T-helper 22 cell (primary cell): ENCODE data around the gene ADAM11.

ENCODE experiments used
- DNase-seq: peaks from one replicate; pipeline ENCODE4 v3.0.0-alpha.2; 2020; ENCODE audit warnings: low read depth

Gene ADAM11

DNA sequence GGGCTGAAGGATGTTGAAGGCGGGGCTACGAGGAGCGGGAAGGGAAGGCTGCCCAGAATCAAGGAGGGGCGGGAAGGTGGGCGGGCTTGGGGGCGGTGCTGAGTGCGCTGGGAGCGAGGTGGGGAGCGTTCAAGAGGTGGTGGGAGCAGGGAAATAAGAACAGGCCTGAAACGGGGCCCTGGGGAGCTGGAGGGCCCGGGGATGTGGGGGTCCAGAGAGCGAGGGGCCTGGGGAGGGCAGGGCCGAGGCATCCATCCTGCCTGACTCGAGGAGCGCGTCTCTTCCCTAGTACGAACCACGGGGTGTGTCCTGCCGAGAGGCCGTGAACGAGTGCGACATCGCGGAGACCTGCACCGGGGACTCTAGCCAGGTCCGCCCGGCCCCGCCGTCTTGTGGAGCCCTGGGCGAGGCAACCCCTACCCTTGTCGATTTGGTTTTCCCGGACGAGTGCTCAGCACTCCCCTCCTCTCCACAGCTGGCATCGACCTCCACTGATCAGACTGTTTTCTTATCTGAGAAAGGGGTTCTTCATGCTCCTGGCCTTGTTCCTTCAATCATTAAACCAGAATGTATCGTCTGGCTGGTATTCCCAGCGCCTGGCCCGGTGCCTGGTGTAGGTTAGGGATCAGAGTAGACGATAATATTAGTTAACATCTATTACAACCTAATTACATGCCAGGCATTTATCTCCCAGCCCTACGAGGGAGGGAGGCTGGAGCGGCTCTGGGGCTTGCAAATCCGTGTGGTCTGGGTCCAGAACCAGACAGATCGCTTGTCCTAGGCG, 17.2 kb downstream of the ADAM11 start:
- DNase-seq: no peak

- no peak for DNase-seq
Measured at GRCh38 chr17:44776628-44777393, 18.0 kb downstream of the ADAM11 start.

- no peak for DNase-seq
Measured at GRCh38 chr17:44777394-44778348, 18.9 kb downstream of the ADAM11 start.

DNA sequence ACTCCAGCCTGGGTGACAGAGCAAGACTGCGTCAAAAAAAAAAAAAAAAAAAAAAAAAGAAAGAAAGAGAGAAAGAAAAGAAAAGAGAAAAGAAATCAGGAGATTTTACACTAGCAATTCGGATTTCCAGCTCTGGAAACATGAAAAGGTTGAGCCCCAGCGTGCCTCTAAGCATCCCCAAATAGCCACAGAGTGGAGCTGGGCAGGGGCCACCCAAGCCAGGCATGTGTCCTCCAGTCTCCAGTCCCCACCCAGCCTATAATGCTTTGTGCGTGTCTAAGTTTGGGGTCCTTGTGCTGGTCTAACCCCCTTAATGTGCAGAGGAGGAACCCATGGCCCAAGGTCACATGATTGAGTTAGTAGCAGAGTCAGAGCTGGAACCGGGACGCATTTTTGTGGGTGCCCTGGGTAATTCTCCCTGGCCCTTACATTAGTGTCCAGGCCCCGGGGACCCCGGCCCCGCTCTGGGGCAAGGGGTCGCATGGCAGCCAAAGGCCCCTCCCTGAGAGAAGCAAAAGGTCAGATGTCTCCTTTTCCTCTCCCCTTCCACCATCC, 19.9 kb downstream of the ADAM11 start:
- no peak for DNase-seq

- peak; percentile 51 for DNase-seq
Measured at GRCh38 chr17:44779211-44780025, 20.6 kb downstream of the ADAM11 start.

GRCh38 chr17:44780161-44780560, 21.4 kb downstream of the ADAM11 start:
- no peak for DNase-seq

- DNase-seq: no peak
Measured at GRCh38 chr17:44780845-44781480, 22.2 kb downstream of the ADAM11 start.

DNA sequence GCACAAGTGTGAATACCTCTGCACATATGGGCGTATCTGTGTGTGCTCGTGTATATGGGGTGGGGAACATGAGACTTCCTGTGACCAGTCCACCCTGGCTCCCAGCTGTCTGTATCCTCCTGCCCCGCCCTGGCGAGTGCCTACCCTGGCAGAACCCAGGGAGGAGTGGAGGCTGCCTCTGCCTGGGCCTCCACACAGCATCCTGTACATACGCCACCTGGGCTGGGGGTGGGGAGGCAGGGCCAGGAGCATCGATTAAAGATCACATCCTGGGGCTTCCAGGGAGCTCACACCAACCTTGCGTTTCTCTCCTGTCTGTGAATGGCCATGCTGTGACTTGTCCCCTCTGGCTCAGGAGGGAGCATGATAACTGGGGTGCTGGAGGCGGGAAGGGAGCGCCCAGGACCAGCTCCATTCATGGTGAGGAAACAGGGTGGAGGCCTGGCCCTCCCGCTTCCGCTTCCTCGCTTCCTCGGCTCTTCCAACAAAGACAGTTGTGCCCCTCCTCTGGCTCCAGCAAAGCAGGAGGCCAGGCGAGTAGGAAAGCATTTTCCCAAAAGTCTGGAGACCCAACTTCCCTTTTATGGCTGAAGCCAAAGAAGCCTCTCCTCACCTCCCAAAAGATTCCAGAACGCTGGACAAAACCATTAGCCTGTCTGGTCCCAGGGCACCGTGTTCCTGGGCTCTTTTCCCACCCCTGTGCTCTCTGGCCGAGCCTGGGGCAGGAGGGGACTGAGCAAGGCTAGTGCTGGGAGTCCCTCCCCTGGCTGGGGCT, 22.9 kb downstream of the ADAM11 start:
- no peak for DNase-seq

DNA sequence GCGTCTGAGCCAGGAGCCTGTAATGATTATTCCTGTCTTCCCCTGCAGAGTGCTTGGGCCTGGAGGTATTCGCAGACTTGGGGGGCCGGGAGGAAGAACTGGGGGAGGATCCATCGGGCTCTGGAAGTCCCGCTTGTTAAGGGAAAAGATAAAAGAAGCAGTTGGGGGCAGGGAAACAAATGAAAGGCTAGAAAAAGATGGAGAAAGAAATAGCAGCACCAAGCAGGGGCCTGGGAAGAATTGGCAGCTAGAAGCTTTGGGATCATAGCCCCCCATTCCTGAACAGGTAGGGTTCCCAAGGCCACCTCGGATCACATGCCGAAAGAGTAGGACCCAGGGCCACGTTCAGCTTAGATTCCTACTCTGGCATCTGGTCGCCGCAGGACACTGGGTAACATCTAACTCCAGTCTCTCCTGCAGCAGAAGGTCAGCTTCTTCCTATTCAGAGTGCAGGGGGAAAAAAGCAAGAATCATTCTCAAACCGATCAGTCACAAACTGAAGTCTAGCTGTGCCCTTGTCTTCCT, 23.6 kb downstream of the ADAM11 start:
- no peak for DNase-seq

GRCh38 chr17:44785921-44786320, 27.1 kb downstream of the ADAM11 start:
- DNase-seq: no peak

DNA sequence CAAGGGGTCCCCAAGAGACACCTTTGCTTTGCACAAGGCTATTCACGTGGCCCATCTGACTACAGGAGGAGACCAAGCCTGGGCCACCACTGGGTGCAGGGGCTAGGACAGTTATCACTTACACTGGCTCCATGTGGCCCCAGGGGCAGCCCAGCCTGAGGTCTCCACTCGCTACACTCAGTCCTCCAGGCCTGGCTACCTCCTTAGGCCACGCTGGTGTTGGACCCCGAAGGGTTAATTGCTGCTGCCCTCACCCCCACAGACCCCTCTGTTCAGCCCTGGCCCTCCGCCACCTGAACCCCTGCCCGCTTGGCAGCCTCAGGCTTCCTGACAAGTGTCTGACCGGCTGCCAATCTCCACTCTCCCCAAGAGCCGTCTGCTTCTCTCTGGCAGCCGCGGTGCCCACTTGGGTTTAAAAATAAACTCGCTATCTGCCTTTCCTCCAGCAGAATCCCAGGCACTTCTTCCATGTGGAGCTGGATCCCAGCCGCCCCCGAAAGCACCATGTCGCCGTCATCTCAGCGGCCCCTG, 27.8 kb downstream of the ADAM11 start:
- no peak for DNase-seq

GRCh38 chr17:44787271-44787940, 28.6 kb downstream of the ADAM11 start:
- no peak for DNase-seq

GRCh38 chr17:44788139-44788538, 29.4 kb downstream of the ADAM11 start:
- DNase-seq: no peak

DNA sequence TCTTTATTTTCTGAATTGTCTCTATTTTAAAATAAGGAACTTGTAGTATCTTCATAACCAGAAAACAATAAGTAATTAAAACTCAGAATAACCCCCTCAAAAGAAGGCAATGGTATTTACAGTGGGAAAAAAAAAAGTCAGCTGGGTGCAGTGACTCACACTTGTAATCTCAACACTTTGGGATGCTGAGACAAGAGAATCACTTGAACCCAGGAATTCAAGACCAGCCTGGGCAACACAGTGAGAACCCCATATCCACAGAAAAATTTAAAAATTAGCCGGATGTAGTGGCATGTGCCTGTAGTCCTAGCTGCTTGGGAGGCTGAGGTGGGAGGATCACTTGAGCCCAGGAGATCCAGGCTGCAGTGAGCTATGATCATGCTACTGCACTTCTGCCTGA, 33.5 kb downstream of the ADAM11 start:
- DNase-seq: no peak

DNA sequence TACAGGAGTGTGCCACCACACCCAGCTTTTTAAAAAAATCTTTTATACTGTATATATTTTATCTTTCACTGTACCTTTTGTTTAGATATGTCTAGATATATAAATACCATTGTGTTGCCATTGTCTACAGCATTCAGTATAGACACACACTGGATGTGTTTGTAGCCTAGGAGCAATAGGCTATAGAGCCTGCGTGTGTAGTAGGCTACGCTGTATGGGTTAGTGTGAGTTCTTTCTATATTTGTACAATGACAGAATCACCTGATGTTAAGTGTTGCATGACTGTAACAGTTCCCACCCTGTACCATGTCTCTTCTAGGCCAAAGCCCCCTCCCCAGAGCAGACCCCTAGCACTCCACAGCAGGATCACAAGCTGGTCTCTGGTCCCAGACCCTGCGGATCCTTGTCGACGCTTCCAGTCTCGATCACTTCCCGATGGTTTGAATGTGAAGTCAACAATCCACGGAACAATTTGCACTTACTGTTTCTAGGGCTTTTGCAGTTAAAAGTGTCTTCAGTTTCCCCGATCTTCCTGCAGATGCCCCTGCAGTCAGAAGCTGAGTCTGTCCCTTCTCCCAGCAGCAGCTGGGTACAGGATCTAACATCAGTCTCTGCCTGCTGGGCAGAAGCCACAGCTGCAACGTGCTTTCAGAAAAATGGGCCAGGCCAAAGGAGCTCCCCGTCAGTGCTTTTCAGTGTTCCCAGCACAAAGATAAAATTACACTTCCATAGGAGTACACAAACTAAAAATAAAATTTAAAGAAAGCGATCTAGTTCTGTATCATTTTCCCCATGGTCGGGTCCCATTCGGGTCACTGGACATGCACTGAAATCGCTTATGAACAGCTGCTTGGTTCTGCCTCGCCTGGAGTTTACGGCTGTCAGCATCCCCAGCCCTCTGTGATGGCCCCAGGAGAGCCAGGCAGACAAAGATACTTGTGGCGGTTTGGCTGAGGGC, 35.4 kb downstream of the ADAM11 start:
- DNase-seq: no peak

GRCh38 chr17:44794851-44795413, 36.1 kb downstream of the ADAM11 start:
- DNase-seq: no peak

DNA sequence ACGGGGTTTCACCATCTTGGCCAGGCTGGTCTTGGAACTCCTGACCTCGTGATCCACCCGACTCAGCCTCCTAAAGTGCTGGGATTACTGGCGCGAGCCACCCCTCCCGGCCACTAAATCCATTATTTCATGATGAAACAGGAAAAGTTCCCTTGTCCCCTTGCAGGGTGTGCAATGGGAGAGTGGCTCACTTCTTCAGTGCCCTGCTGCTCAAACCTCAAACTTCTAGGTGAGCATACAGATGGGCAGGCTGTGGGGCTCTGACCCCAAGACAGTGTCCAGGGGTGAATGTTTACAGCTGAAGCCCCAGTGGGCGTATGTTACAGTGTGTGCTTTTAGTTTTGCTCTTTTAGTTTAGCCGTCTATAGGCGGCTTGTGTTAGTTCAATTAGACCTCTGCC, 36.6 kb downstream of the ADAM11 start:
- DNase-seq: no peak
